CD14-positive monocyte (primary cell): Measurements from ENCODE around the gene MFSD2B. TPM values are rescaled to one million over a fixed set of nuclear protein-coding genes. Genes with fewer than 3 reads are reported as not detected.
A peak's percentile ranks its signal among the peaks of the same experiment; 100 is the strongest.

Source experiments
- DNase-seq, 3 donors: peaks; one replicate each; pipeline ENCODE4 v3.0.0-alpha.2; 2011 to 2022
- H2AFZ ChIP-seq: 2 replicates; pipeline ENCODE4 v1.6.0; 2012; ENCODE audit warnings: mild to moderate bottlenecking, low read depth, low read length, inconsistent platforms; ENCODE audit not compliant: insufficient read depth, poor library complexity, severe bottlenecking
- H3K27ac ChIP-seq, 2 donors: 1 replicate in 1 of 2; 2 replicates in 1 of 2; pipeline ENCODE4 v1.5.1; 2012 to 2013; ENCODE audit warnings: low read length in 2 of 2, control low read depth in 1 of 2, inconsistent platforms in 1 of 2, low read depth in 1 of 2, mild to moderate bottlenecking in 1 of 2
- H3K27me3 ChIP-seq, 2 donors: one replicate each; pipeline versions ENCODE4 v1.6.0 to v1.6.1; 2011 to 2013; ENCODE audit warnings: low read length in 2 of 2; ENCODE audit not compliant: control insufficient read depth in 2 of 2, insufficient read depth in 2 of 2
- H3K36me3 ChIP-seq, 2 donors: replicated peaks in 1 of 2; 1 replicate in 1 of 2; 2 replicates in 1 of 2; pipeline versions ENCODE4 v1.5.1 to v1.6.1; 2012 to 2013; ENCODE audit warnings: low read length in 2 of 2, control low read depth in 1 of 2, inconsistent platforms in 1 of 2, mild to moderate bottlenecking in 1 of 2; ENCODE audit not compliant: insufficient read depth in 2 of 2, control insufficient read depth in 1 of 2
- H3K4me1 ChIP-seq, 2 donors: 1 replicate in 1 of 2; 2 replicates in 1 of 2; pipeline versions ENCODE4 v1.5.1 to v1.6.1; 2012 to 2013; ENCODE audit warnings: low read length in 2 of 2, control low read depth in 1 of 2, inconsistent platforms in 1 of 2, mild to moderate bottlenecking in 1 of 2, moderate library complexity in 1 of 2; ENCODE audit not compliant: insufficient read depth in 2 of 2, control insufficient read depth in 1 of 2
- H3K4me2 ChIP-seq: replicated peaks from 2 replicates; pipeline ENCODE3; 2012; ENCODE audit warnings: low read length, moderate library complexity, mild to moderate bottlenecking; ENCODE audit not compliant: poor library complexity, severe bottlenecking; ENCODE audit errors: extremely low read depth
- H3K4me3 ChIP-seq, 3 experiments: fragments of 200-600 bp in 1 of 3; sonication (generic) in 1 of 3; replicated peaks in 1 of 3; 1 replicate in 2 of 3; 2 replicates in 1 of 3; pipeline ENCODE4 v1.5.1; 2011 to 2013; ENCODE audit warnings: low read length in 3 of 3, mild to moderate bottlenecking in 3 of 3, control low read depth in 2 of 3, low read depth in 2 of 3, inconsistent platforms in 1 of 3, moderate library complexity in 1 of 3
- H3K79me2 ChIP-seq: 2 replicates; pipeline ENCODE4 v1.6.0; 2012; ENCODE audit warnings: mild to moderate bottlenecking, control low read depth, inconsistent platforms, low read length, moderate library complexity; ENCODE audit not compliant: insufficient read depth
- H3K9ac ChIP-seq: 2 replicates; pipeline ENCODE4 v1.6.0; 2017; ENCODE audit warnings: low read length, mild to moderate bottlenecking; ENCODE audit not compliant: insufficient read depth, poor library complexity, severe bottlenecking
- H3K9me3 ChIP-seq, 2 donors: replicated peaks in 1 of 2; 1 replicate in 1 of 2; 2 replicates in 1 of 2; pipeline versions ENCODE4 v1.5.1 to v1.6.1; 2012 to 2013; ENCODE audit warnings: low read length in 2 of 2, control low read depth in 1 of 2; ENCODE audit not compliant: control insufficient read depth in 1 of 2, insufficient read depth in 1 of 2
- H4K20me1 ChIP-seq: 2 replicates; pipeline ENCODE4 v1.6.0; 2012; ENCODE audit warnings: mild to moderate bottlenecking, low read length, control low read depth, moderate library complexity; ENCODE audit not compliant: insufficient read depth
- H3K27ac Mint-ChIP-seq, 7 donors: one replicate each; pipeline ENCODE4 v1.8.0; 2020; ENCODE audit warnings: mild to moderate bottlenecking in 7 of 7, mixed read lengths in 7 of 7, moderate library complexity in 6 of 7, inconsistent platforms in 2 of 7
- H3K27me3 Mint-ChIP-seq, 3 donors: one replicate each; pipeline ENCODE4 v1.8.0; 2021 to 2022; ENCODE audit warnings: low read depth in 3 of 3, mild to moderate bottlenecking in 3 of 3, mixed read lengths in 3 of 3, moderate library complexity in 3 of 3, inconsistent platforms in 1 of 3
- H3K36me3 Mint-ChIP-seq, 2 donors: one replicate each; pipeline ENCODE4 v1.8.0; 2020; ENCODE audit warnings: mixed read lengths in 2 of 2, inconsistent platforms in 1 of 2, mild to moderate bottlenecking in 1 of 2
- H3K4me1 Mint-ChIP-seq: one replicate; pipeline ENCODE4 v1.8.0; 2020; ENCODE audit warnings: mild to moderate bottlenecking, mixed read lengths
- H3K4me3 Mint-ChIP-seq, 2 donors: one replicate each; pipeline ENCODE4 v1.8.0; 2020; ENCODE audit warnings: mild to moderate bottlenecking in 2 of 2, mixed read lengths in 2 of 2, moderate library complexity in 1 of 2
- H3K9me3 Mint-ChIP-seq, 7 donors: one replicate each; pipeline ENCODE4 v1.8.0; 2020 to 2022; ENCODE audit warnings: mixed read lengths in 7 of 7, mild to moderate bottlenecking in 6 of 7, moderate library complexity in 6 of 7, inconsistent platforms in 2 of 7
- WGBS: methylation state at CpG from one replicate; pipeline ENCODE4 v1.1.5; 2013; ENCODE audit warnings: missing lambda C conversion rate; ENCODE audit not compliant: insufficient coverage; 5-methylcytosine and 5-hydroxymethylcytosine counted together
- intact Hi-C, 2 donors: fragments of 100-400 bp; cut with micrococcal nuclease; formaldehyde crosslinking; loops; one replicate each; pipeline versions ENCODE4 v1.15.0 to v1.15.1; 2023
- polyA plus RNA-seq, 3 donors: library from polyadenylated mRNA; depleted of rRNA in 1 of 3; unstranded in 2 of 3; stranded (reverse) in 1 of 3; fragments of 300-500 nt in 2 of 3; fragments of >200 nt in 1 of 3; fragmentation: Illumina TruSeq in 2 of 3; gene quantifications; 1 replicate in 2 of 3; 2 replicates in 1 of 3; pipeline ENCODE4 v1.2.3, GENCODE V29; 2012 to 2021
- TF ChIP-seq, protein P1 (sequence below): fragments of 200-600 bp; IDR thresholded peaks from one replicate; pipeline ENCODE4 v1.8.0; 2022; ENCODE audit warnings: antibody characterized with exemption, mild to moderate bottlenecking

The MFSD2B gene
- polyA plus RNA-seq, 3 donors = 0.03 to 0.46 TPM; not detected in 1

DNA sequence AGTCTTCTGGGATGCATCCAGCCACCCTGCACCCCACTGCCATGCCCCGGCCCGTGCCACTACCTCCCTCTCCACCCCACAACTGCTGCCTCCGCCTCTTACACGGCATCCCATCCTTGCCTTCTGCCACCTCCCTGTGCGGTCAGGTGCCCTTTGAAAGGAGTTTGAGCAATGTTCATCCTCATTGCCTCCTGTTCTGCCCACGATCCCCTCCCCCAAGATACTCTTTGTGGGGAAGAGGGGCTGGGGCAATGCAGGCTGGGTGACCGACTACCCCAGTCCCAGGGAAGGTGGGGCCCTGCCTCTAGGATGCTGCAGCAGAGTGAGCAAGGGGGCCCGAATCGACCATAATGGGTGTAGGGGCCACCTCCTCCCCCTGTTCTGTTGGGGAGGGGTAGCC, 8.4 kb downstream of the MFSD2B start:
- TF ChIP-seq, protein P1, sequence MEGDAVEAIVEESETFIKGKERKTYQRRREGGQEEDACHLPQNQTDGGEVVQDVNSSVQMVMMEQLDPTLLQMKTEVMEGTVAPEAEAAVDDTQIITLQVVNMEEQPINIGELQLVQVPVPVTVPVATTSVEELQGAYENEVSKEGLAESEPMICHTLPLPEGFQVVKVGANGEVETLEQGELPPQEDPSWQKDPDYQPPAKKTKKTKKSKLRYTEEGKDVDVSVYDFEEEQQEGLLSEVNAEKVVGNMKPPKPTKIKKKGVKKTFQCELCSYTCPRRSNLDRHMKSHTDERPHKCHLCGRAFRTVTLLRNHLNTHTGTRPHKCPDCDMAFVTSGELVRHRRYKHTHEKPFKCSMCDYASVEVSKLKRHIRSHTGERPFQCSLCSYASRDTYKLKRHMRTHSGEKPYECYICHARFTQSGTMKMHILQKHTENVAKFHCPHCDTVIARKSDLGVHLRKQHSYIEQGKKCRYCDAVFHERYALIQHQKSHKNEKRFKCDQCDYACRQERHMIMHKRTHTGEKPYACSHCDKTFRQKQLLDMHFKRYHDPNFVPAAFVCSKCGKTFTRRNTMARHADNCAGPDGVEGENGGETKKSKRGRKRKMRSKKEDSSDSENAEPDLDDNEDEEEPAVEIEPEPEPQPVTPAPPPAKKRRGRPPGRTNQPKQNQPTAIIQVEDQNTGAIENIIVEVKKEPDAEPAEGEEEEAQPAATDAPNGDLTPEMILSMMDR = no peak
- H3K9me3 Mint-ChIP-seq = no peaks in the 10 kb centered on the region

DNA sequence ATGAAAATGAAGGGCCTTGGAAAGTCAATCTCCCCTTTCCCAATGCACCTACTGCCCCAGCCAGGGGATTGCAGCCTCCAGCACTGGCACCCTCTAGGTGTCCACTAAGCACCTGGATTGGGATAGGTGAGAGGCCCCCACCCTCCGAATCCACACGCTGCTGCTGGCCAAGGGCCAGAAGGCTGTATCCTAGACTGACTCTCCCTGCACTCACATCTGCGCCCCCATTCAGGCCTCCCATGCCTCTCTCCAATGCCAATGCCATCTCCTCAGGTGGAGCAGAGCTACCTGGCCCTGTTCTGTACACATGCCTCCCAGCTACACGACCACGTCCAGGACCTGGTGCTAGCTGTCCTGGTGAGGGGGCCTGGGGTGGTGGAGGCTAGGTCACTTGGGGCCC, 9.8 kb downstream of the MFSD2B start:
- Histone ChIP-seq H3K9ac (no peak overlapping the region), H3K4me2 (no peak overlapping the region), H3K4me3 (no peak overlapping the region), H3K36me3 (peaks cover 4 to 9% of the 10 kb centered on the region in 2 donors), H3K27ac (no peak overlapping the region), H3K79me2 (no peaks in the 10 kb centered on the region), H3K9me3 (no peaks in the 10 kb centered on the region), H4K20me1 (no peaks in the 10 kb centered on the region), H2AFZ (no peak overlapping the region), H3K27me3 (no peaks in the 10 kb centered on the region), H3K4me1 (no peaks in the 10 kb centered on the region)
- TF ChIP-seq, protein P1 = no peak
- Mint-ChIP-seq H3K4me3 (no peak overlapping the region), H3K4me1 (no peaks in the 10 kb centered on the region), H3K27ac (no peak overlapping the region), H3K27me3 (peaks cover 0 to 3% (median 0%) of the 10 kb centered on the region in 3 donors), H3K36me3 (peaks cover 14 to 17% of the 10 kb centered on the region in 2 donors), H3K9me3 (no peaks in the 10 kb centered on the region)
- DNase-seq = no peak
- no CpG with 5 or more reads among the region's 5 CpGs for whole genome bisulfite sequencing
- intact Hi-C loops = no loop called here

More for the DNA sequence above, 8.4 kb downstream of the MFSD2B start:
- Histone ChIP-seq H3K27ac (no peak overlapping the region), H3K27me3 (no peaks in the 10 kb centered on the region), H3K9ac (no peak overlapping the region), H3K36me3 (peaks cover 0 to 9% of the 10 kb centered on the region in 2 donors), H3K9me3 (no peaks in the 10 kb centered on the region), H3K4me1 (no peaks in the 10 kb centered on the region), H4K20me1 (no peaks in the 10 kb centered on the region), H3K4me2 (no peak overlapping the region), H2AFZ (no peak overlapping the region), H3K4me3 (no peak overlapping the region), H3K79me2 (no peaks in the 10 kb centered on the region)
- H3K36me3 Mint-ChIP-seq = peaks cover 9% of the 10 kb centered on the region in 2 donors
- DNase-seq = no peak
- 87% methylated on average over 3 of the region's 9 CpGs for WGBS
- H3K27ac Mint-ChIP-seq = no peak overlapping the region
- intact Hi-C loops = no loop called here
- peaks cover 1 to 3% (median 2%) of the 10 kb centered on the region in 3 donors for H3K27me3 Mint-ChIP-seq
- H3K4me3 Mint-ChIP-seq = peak overlapping the region in 1 of 2 donors; percentile 50
- no peaks in the 10 kb centered on the region for H3K4me1 Mint-ChIP-seq
